PFSK-1 (cell line): ENCODE results near the gene FRMD8.

ENCODE experiments used
- POLR2AphosphoS5 ChIP-seq: IDR thresholded peaks from 2 replicates; pipeline ENCODE4 v1.6.1; 2012; ENCODE audit warnings: low read depth, mild to moderate bottlenecking, control low read depth, low read length, moderate library complexity
- TAF1 ChIP-seq: IDR thresholded peaks from 2 replicates; pipeline ENCODE4 v1.6.1; 2012; ENCODE audit warnings: low read length, control low read depth, borderline replicate concordance; ENCODE audit not compliant: insufficient read depth

DNA sequence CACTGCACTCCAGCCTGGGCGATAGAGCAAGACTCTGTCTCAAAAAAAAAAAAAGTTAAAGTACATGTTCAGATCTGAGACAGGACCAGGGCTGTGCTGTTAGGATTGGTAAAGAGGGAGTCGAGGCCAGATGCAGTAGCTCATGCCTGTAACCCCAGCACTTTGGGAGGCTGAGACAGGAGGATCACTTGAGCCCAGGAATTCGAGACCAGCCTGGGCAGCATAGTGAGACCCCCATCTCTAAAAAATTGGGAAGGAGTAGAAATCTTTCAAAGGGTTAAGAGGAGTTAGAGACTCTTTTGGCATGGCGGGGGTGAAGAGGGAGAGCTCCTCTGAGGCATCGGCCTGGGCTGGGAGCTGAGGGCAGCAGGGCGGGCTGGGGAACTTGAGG is 15.8 kb upstream of the FRMD8 start:
- TF ChIP-seq POLR2AphosphoS5 (no peak), TAF1 (no peak)
